ENCODE measurements around the gene RDH16. TPM values are rescaled to one million over a fixed set of nuclear protein-coding genes. Genes with fewer than 3 reads are reported as not detected.

The RDH16 gene, protein sequence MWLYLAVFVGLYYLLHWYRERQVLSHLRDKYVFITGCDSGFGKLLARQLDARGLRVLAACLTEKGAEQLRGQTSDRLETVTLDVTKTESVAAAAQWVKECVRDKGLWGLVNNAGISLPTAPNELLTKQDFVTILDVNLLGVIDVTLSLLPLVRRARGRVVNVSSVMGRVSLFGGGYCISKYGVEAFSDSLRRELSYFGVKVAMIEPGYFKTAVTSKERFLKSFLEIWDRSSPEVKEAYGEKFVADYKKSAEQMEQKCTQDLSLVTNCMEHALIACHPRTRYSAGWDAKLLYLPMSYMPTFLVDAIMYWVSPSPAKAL
- total RNA-seq: 0.16 and 0.27 TPM in 2 replicates
- long read RNA-seq: 0 reads

DNA sequence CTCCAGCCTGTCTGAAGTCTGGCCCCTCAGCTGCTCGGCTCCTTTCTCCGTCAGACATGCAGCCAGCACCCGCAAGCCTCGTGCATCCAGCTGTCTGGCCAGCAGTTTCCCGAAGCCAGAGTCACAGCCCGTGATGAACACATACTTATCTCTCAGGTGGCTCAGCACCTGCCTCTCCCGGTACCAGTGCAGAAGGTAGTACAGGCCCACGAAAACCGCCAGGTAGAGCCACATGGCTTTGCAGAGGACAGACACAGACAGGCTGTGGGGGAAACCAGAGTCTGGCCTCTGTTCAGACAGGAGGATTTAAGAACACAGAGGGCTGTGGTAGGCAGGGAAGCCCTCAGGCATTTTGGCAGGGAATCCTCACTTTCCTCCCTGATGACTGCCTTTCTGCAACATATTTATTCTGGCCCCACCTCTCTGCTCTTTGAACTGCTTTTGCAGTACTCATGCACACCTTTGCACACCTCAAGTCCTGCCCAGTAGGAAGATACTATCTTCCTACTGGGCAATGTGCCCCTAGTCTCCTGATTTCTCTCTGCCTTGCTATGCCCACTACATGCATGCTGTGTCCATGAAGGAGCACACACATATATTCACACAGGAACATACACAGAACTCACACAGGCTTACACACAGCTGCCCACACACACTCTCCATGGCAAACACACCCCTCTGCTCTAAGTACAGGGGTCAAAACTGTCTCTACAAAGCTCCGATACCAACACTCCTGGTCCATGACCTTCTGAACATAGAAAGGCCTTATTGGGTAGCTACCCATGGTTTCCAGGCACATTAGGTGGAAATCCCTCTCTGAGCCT lies at the start of gene RDH16:
Gene RDH16 (minus strand): TSS at position 380 of the 824 bp plus-strand sequence. CDS start 146 bp downstream, at position 234.
- Mint-ChIP-seq H3K27ac (ENCODE audit: unreplicated experiment) (no peak within 1 kb of the TSS), H3K27me3 (ENCODE audit: unreplicated experiment) (peaks cover 63% of the 10 kb centered on the region), H3K4me1 (ENCODE audit: unreplicated experiment) (peaks cover 1% of the 10 kb centered on the region)

DNA sequence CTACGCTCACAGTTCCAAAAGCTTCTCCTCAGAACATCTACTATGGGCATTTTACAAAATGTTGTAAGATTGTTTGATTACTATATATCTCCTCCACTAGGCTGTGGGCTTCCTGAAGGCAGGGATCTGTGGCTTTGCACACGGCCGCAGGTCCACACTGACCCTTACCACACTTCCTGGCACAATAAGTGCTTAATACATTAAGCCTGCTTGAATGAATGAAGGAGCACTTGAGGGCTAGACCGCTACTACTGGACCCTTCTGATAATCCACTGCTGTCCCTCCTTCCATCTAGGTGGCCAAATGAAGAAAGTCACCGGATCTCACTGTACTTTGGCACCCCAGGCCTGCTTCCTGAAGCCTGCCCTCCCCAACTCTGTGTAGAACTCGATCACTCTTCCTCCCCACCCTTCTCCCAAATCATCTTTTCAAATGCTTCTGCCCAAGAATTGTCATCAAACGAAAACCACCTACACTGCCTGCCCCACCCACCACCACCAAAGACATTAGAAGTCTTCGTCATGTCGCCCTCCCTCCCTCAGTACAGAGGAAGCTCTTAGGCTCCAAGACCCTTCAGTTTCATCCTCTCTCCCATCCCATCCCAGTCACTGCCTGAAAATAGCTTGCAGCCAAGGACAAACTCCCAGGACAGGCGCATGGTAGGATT lies 49.5 kb upstream of the RDH16 start:
- Mint-ChIP-seq H3K27ac (ENCODE audit: unreplicated experiment) (no peak overlapping the region), H3K4me3 (ENCODE audit: unreplicated experiment) (peak overlapping the region; percentile 75), H3K9me3 (ENCODE audit: unreplicated experiment) (no peaks in the 10 kb centered on the region), H3K4me1 (ENCODE audit: unreplicated experiment) (peaks cover 22% of the 10 kb centered on the region), H3K36me3 (ENCODE audit: unreplicated experiment) (peaks cover 22% of the 10 kb centered on the region), H3K27me3 (ENCODE audit: unreplicated experiment) (peaks cover 2% of the 10 kb centered on the region)
- DNase-seq (ENCODE audit: extremely low spot score, unreplicated experiment): no peak
- TF ChIP-seq, protein P1, sequence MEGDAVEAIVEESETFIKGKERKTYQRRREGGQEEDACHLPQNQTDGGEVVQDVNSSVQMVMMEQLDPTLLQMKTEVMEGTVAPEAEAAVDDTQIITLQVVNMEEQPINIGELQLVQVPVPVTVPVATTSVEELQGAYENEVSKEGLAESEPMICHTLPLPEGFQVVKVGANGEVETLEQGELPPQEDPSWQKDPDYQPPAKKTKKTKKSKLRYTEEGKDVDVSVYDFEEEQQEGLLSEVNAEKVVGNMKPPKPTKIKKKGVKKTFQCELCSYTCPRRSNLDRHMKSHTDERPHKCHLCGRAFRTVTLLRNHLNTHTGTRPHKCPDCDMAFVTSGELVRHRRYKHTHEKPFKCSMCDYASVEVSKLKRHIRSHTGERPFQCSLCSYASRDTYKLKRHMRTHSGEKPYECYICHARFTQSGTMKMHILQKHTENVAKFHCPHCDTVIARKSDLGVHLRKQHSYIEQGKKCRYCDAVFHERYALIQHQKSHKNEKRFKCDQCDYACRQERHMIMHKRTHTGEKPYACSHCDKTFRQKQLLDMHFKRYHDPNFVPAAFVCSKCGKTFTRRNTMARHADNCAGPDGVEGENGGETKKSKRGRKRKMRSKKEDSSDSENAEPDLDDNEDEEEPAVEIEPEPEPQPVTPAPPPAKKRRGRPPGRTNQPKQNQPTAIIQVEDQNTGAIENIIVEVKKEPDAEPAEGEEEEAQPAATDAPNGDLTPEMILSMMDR (IDR thresholded peaks at IDR 0.05): no peak

More for the DNA sequence above, at the start of gene RDH16:
- no peaks in the 10 kb centered on the region for H3K36me3 Mint-ChIP-seq (ENCODE audit: unreplicated experiment)
- DNase-seq (ENCODE audit: extremely low spot score, unreplicated experiment): peak; percentile 72
- H3K4me3 Mint-ChIP-seq (ENCODE audit: unreplicated experiment): no peak within 1 kb of the TSS
- TF ChIP-seq, protein P1 (IDR thresholded peaks at IDR 0.05): no peak
- H3K9me3 Mint-ChIP-seq (ENCODE audit: unreplicated experiment): no peaks in the 10 kb centered on the region

DNA sequence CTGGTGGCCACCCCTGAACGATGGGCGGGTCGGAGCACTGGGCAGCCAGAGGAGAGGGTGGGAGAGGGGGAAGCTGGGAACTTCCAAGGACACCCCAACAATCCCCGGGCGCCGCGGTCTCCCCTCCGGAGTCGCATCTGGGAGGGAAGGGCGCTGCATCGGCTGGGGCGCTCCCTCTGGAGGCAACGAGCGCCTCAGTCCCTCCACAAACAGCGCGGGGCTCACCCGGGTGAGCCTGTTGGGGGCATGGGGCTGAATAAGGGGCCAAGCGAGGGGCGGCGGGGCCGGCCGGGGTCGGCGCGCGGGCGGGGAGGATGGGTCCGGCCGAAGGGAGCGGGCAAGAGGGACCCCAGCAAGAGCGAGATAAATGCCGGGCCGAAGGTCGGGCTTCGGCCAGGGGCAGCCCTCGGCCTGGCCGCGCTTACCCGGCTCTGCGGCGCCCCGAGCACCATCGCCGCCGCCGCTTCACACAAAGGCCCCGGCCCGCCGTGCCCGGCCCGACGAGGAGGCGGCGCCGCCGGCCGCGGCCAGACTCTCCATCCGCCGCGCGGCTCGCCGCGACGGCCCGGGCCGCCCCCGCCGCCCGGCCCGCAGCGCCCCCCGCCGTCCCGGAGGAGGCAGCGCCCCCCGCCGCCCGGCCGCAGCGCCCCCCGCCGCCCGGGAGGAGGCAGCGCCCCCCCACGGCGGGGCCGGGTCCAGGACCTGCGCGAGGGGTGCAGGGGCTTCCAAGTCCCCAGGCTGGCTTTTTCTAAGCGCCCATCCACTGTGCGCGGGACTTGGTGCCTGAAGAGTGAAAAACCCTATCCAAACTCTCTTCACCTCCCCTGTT lies 48.8 kb upstream of the RDH16 start, which contains the start of gene ZBTB39:
Gene ZBTB39 (minus strand): TSS at position 567 of the 829 bp plus-strand sequence. CDS start 1,629 bp downstream, outside the sequence.
- H3K27ac Mint-ChIP-seq (ENCODE audit: unreplicated experiment): peak within 1 kb of the TSS; percentile 67
- peaks cover 22% of the 10 kb centered on the region for H3K4me1 Mint-ChIP-seq (ENCODE audit: unreplicated experiment)
- TF ChIP-seq, protein P1 (IDR thresholded peaks at IDR 0.05): peak; percentile 67
- no peaks in the 10 kb centered on the region for H3K27me3 Mint-ChIP-seq (ENCODE audit: unreplicated experiment)
- peak within 1 kb of the TSS; percentile 91 for H3K4me3 Mint-ChIP-seq (ENCODE audit: unreplicated experiment)
- H3K36me3 Mint-ChIP-seq (ENCODE audit: unreplicated experiment): peaks cover 25% of the 10 kb centered on the region
- no peaks in the 10 kb centered on the region for H3K9me3 Mint-ChIP-seq (ENCODE audit: unreplicated experiment)
- peak; percentile 91 for DNase-seq (ENCODE audit: extremely low spot score, unreplicated experiment)

DNA sequence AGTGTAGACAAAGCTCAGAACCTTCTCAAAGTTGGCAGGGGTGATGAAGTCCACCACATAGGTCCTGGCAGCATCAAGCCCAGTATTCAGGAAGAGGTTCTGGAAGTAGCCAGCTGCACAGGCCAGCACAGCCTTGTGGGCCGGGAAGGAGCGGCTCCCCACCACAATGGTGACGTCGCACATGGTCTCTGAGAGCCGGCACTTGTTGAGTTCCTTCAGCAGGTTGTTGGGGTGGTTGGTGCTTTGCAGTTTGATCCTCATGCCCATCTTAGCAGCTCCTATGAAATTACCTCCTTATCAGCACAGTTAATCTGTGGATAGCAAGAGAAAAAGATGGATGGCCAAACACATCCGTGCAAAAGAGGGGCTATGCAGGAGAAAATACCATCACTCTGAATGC lies 47.2 kb upstream of the RDH16 start:
- no peak for DNase-seq (ENCODE audit: extremely low spot score, unreplicated experiment)
- no peaks in the 10 kb centered on the region for H3K27me3 Mint-ChIP-seq (ENCODE audit: unreplicated experiment)
- TF ChIP-seq, protein P1 (IDR thresholded peaks at IDR 0.05): no peak
- H3K4me1 Mint-ChIP-seq (ENCODE audit: unreplicated experiment): peaks cover 22% of the 10 kb centered on the region
- no peaks in the 10 kb centered on the region for H3K9me3 Mint-ChIP-seq (ENCODE audit: unreplicated experiment)
- no peak overlapping the region for H3K27ac Mint-ChIP-seq (ENCODE audit: unreplicated experiment)
- peaks cover 28% of the 10 kb centered on the region for H3K36me3 Mint-ChIP-seq (ENCODE audit: unreplicated experiment)
- H3K4me3 Mint-ChIP-seq (ENCODE audit: unreplicated experiment): peak overlapping the region; percentile 91
